ENCODE data around the gene ZNRF1.

GRCh38 chr16:75062135-75062975 lies 63.5 kb downstream of the ZNRF1 start:
- TF ChIP-seq CTCF (IDR thresholded peaks at IDR 0.05; ENCODE audit: low read depth, low read length) (peak; percentile 32), POLR2A (IDR thresholded peaks at IDR 0.05; ENCODE audit: extremely low read depth, insufficient read length) (no peak), MAX (IDR thresholded peaks at IDR 0.05; ENCODE audit: low read depth, low read length) (no peak), MYC (IDR thresholded peaks at IDR 0.05; ENCODE audit: low read depth, low read length) (no peak)
